Right kidney (tissue), 1 donor: ENCODE data around the gene OLFML2A.

Source experiments
- DNase-seq: peaks from one replicate; pipeline ENCODE4 v3.0.0-alpha.2; 2016

The OLFML2A gene

DNA sequence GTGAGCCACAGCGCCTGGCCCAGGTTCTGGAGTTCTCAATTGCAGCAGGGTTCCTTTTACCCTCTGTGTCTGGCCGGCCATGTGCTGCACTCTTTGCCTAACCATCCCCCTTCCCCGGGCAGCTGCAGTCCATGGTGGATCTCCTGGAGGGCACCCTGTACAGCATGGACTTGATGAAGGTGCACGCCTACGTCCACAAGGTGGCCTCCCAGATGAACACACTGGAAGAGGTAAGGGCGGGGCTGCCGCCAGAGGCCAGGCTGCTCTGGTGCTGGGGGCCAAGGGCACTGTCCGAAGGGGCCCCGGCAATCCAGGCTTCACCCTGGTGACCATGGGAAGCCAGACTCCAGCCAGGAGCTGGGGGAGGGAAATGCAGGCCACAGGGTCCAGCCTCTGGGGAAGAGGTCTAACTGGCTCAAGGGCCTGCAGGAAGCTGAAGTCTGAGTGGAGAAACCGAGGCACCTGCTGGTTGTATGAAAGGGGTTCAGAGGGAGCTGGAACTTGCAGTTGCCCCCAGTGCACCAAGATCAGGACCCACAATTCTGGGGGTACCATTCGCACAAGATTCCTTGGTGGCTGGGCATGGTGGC is 18.1 kb downstream of the OLFML2A start:
- no peak for DNase-seq

DNA sequence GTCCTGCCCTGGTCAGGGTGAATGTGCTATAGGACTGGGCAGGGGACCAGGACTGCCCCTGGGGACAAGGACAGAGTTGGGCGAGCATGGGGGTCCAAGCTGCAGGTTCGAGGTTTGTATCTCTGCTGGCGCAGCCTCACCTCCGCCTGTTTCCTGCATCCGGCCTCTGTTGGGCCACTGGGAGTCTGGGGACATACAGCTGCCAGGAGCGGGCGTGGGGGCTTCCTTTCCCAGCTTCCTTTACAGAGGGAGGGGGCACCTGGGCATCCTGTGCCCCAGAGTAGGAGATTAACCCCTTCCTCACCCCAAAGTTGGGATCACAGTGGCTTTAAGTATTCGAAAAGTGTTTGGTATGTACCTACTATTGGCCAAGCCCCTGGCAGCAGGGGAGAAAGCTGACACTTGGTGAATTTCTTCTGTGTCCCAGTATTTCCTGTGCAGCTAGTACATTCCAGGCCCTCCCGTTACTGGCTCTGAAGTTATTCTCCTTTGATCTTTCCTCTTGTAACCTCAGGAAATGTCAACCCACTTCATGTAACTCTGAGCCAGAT is 19.0 kb downstream of the OLFML2A start:
- no peak for DNase-seq

DNA sequence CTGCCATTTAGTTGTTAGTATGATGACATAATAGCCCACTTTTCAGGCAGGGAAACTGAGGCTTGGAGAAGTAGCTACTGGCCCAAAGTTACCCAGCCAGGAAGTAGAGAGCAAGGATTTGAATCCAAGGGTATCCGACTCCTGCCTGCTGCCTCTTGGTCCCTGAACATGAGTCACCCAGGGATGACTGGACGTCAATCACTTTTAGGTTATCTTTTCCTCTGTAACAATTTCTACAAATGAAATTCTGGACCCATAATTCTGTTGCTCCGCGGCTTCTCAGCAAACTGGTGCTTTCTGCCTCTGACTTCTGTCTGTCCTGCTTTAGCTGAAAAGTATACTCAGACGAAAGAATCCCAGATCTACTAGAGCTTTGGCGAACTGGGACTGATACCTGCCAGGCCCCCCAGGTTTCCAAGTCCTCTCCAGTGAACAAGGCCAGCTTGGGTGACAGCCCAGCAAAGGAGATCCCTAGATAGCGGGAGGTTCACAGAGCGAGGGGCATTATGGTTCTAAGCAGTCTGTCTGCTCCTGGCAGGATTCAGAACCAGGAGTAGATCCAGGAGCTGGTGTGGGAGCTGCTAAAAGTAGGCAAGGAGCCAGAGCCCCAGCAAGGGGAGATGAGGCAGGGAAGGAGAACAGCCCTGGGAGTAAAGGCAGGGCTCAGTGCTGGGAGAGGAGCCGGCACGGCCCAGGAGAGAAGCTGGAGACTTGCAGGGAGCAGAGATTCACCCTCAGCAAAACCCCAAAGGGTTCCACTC is 20.6 kb downstream of the OLFML2A start:
- no peak for DNase-seq

- no peak for DNase-seq
These were observed 22.5 kb downstream of the OLFML2A start for GRCh38 chr9:124799274-124800006.

- no peak for DNase-seq
These were observed 23.6 kb downstream of the OLFML2A start for GRCh38 chr9:124800306-124801259.

DNA sequence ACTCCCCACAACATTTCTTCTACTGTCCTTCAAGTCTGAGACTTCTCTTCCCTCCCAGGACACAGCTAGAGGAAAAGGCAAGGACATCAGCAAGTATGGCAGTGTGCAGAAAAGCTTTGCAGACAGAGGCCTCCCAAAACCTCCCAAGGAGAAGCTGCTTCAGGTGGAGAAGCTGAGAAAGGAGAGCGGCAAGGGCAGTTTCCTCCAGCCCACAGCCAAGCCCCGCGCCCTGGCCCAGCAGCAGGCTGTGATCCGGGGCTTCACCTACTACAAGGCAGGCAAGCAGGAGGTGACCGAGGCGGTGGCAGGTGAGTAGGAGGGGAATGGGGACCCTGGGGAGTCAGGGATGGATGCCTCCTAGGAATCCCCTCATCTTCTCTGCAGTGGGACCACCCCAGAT is 24.4 kb downstream of the OLFML2A start:
- no peak for DNase-seq

DNA sequence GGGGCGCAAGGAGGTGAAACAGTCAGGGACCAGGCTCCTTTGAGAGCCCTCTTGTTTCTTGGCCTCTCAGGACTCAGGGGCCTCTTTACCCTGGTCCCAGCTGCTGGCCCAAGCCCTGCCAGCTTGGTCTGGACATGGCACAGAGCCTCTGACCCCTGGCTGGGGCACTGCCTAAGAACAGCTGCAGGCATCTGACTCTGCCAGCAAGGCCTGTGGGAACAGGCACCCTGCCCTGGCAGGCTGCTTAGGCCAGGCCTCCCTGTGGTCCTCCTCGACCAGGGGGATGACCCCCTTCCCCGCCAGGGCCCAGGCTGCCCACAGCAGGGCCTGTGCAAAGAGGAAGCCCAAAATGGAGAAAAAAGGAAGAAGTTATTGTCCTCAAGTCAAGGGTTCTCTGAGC is 25.5 kb downstream of the OLFML2A start:
- no peak for DNase-seq

- no peak for DNase-seq
These were observed 27.0 kb downstream of the OLFML2A start for GRCh38 chr9:124803911-124804310.

GRCh38 chr9:124805186-124805585 is 28.3 kb downstream of the OLFML2A start:
- no peak for DNase-seq

- DNase-seq: no peak
These were observed 31.5 kb downstream of the OLFML2A start for GRCh38 chr9:124808246-124808956.

- DNase-seq: no peak
These were observed 32.3 kb downstream of the OLFML2A start for GRCh38 chr9:124809211-124809610.

- no peak for DNase-seq
These were observed 33.0 kb downstream of the OLFML2A start for GRCh38 chr9:124809741-124810500.

GRCh38 chr9:124810663-124811355 is 33.9 kb downstream of the OLFML2A start:
- no peak for DNase-seq

DNA sequence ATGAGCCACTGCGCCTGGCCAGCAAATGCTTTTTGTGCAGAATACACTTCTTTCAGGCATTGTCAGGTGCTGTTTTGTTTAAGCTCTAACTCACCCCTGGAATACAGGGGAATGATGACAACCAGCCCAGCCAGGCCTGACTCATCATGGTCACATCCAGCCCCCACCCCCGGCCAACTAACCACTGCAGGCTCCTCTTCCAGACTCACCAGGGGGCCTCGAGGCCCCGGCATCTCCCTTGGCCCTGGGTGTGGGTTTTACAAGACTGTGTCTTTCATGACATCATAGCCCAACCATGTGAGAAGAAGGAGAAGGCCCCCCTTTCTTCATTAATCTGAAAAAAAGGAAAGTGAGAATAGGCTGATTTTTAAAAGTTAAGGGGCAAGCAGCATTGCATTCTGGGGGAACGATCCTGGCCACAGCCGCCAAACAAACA is 35.5 kb downstream of the OLFML2A start:
- no peak for DNase-seq

DNA sequence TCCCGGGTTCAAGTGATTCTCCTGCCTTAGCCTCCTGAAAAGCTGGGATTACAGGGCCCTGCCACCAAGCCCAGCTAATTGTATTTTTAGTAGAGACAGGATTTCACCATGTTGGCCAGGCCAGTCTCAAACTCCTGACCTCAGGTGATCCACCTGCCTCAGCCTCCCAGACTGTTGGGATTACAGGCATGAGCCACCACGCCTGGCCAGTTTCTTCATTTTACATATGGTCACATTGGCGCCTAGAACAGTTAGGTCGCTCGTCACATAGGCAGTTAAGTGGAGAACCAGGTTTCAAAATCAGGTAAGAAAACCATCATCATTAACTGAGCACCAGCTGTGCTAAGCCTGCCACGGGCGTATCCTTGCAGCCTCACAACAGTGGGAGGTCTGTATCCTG is 36.1 kb downstream of the OLFML2A start:
- DNase-seq: no peak

- no peak for DNase-seq
These were observed 36.7 kb downstream of the OLFML2A start for GRCh38 chr9:124813501-124814163.

DNA sequence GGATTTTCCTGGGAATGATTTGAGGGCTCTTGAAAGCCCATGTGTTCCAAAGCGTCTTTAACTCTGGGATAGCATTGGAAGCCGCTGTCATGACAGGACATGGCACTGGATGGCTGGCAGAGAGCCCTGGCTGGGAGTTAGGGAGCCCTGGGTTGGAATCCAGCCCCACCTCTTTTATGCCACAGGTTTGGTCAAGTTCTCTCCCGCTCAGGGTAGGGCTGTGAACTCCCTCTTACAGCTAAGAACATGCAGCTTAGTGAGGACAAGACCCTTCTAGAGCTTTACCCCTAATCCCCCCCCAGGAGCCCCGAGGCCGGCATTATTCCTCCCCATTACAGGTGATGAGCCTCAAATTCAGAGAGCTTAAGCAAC is 37.2 kb downstream of the OLFML2A start:
- DNase-seq: no peak

DNA sequence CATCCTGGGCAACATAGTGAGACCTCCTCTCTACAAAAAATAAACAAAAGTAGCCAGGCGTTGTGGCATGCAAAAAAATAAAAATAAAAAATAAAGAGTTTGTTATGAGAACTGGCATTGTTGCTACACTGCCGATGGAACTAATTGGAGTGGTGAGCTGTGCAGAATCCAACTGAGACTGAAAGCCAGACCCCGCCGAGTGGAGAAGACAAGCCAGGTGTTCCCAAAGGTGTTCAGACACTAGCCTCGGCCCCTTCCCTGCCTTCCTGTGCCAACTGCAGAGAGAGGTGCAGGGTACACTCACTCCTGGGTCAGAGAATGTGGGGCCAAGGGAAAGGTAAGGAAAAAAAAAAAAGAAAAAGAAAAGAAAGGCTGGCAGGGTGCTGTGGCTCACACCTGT is 38.7 kb downstream of the OLFML2A start:
- no peak for DNase-seq
